HG03575 (cell line): ENCODE data around the gene KLKB1.
"Not testable (repeated sequence)": the region's sequence is repeated elsewhere in the genome, so short reads cannot be mapped to it uniquely, and the experiment has no call there.

Experiments used
- ATAC-seq: cut with Tn5 transposase; IDR thresholded peaks from one replicate; pipeline ENCODE4 v1.9.1; 2021; ENCODE audit not compliant: unreplicated experiment, insufficient number of reproducible peaks, low FRiP score; ENCODE audit errors: extremely low read depth

Gene KLKB1

DNA sequence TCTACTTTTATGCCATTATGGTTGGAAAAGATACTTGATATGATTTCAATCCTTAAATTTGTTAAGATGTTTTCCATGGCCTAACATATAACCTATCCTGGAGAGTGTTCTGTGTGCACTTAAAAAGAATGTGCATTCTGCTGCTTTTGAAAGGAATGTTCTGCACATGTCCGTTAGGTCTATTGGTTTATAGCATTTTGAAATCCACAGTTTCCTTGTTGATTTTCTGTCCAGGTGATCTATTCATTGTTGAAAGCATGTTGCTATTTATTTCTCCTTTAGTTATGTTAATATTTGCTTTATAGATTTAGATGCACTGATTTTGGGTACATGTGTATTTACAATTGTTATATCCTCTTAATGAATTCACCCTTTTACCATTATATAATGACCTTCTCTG lies 5.7 kb upstream of the KLKB1 start:
- no peak for ATAC-seq

DNA sequence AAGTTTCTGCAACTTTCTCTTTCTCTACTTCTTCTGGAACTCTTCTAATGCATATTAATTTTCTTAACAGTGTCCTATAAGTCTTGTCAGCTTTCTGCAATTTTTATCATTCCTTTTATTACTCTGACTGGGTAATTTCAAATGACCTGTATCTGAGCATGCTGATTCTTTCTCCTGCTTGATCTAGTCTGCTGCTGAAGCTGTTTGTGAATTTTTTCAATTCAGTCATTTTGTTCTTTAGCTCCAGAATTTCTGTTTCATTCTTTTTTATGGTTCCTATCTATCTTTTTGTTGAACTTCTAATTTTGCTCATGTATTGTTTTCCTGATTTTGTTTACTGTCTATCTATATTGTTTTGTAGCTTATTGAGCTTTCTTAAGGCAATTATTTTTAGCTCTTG lies 1.5 kb upstream of the KLKB1 start:
- ATAC-seq, result no peak

DNA sequence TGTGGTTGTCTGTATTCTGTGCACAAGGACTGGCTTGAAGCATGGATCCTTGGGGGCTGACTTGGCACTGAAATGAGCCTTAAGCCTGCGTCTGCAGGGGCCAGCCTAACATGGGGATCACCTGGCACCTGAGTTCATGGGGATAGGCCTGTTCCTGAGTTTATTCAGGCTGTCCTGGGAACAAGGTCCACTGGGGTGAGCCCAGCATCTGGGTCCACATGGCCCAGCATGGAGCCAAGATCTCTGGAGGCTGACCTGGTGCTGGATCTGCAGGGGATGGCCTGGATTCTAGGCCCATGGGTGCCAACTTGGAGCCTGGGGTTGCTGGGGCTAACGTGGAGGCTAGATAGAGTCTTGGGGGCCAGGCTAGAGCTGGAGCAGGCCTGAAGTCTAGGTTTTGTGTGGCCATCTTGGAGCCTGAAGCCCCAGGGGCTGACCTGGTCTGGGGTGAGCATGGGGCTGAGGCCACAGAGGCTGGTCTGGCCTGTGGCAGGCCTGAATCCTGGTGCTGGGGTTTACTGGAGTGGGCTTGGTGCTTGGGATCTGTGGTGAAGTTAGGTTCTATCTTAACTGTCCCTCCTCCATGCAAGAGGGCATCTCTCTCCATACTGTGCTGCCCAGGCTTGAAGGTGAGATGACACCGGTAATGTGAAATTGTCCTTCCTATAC lies 652 bp upstream of the KLKB1 start:
- ATAC-seq, result no peak

DNA sequence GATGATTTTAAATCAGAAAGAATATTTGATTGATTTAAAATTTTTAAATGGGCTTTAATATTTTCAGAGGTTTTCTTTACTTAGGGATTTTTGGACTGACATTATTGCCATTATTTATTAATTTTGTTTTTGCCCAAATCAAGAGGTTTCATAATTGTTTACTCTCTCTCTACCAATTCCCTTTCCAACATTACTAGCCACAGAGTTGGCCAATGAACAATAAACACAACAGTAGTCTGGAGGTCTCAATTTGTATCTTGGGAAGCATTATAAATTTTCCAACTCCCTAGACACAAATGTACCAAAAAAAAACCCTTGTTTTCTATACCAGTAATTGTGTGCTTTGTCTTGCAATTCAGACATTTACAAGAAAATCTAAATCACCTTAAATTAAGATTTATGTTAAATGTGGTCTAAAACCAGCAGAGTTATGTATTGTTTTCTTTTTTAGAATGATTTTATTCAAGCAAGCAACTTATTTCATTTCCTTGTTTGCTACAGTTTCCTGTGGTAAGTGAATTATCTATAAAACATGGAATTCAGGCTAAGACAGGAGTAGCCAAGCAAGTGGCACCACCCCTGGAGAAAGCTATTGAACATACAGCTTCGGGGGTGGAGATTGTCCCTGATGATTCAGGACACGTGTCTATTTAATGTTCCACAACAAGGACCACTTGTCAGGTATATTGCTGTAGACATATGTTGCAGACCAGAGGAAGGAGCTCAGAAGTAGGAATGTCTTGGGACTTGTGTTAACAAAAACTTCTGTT lies 622 bp downstream of the KLKB1 start:
- ATAC-seq, result no peak

DNA sequence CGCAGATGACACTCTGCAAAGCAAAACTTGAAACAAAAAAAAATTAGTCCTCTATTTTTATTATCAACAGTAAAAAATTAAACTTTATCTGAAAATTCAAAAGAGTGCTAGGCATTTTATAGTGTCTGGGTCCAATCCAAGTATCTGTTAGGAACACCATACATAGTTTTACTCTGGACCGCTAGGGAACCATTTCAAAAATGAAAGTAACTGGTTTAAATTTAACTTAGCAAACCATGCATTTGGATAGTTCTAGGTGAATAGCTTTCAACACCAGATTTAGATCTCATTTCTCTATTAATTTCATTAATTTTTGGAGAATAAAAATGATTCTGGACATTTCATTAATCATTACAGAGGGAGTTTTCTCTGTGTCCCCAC lies 1.2 kb downstream of the KLKB1 start:
- ATAC-seq, result no peak

DNA sequence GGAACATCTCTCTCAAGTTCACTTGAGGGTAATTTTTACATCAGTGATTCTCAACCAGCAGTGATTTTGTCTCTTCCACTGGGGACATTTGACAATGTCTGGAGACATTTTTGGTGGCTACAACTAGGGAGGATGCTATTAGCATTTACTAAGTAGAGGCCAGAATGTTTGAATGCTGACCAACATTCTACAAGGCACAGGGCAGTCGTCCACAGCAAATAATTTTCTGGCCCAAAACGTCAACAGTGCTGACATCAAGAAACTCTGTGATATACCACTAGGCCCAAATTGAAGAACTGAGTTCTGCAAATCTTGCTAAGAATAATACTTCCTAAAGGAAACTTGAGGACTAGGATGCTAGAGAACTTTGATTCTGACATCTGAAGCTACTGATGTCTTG lies 7.1 kb downstream of the KLKB1 start:
- no peak for ATAC-seq

DNA sequence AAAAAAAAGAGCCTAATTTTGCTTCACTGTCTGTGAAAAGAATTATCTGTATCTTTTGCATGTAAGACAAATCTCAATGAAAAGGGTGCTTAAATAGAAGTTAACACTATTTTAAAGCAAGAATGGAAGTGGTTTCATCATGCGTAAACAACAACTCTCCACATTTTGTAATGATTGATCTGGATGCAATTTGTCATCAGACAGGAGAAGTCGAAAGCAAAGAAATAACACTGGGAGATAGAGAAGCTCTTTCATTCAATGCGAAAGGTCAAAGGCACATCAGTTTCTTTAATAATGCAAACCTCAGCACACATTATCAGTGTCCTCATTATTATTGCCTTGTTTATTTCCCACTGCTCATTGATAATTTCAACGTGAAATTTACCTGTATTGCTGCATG lies 8.8 kb downstream of the KLKB1 start:
- no peak for ATAC-seq

DNA sequence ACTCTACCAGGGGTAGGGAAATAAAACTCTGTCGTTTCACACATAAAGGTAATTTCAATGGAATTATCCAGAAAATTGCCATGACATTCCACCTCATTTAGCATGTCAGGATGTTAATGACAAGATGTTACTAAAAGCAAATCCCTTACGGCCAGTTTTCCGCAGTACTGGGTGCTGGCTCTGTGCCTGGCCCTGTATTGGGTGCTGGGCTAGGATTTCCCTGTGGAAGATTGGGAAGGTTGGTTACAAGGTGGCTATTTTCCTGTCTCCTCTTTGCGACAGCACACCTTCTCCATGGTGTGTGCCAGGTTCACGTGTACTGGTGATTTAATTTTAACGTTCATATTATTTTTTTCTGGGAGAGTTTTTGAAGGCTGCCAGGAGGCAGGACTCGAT lies 13.1 kb downstream of the KLKB1 start:
- ATAC-seq, result no peak

DNA sequence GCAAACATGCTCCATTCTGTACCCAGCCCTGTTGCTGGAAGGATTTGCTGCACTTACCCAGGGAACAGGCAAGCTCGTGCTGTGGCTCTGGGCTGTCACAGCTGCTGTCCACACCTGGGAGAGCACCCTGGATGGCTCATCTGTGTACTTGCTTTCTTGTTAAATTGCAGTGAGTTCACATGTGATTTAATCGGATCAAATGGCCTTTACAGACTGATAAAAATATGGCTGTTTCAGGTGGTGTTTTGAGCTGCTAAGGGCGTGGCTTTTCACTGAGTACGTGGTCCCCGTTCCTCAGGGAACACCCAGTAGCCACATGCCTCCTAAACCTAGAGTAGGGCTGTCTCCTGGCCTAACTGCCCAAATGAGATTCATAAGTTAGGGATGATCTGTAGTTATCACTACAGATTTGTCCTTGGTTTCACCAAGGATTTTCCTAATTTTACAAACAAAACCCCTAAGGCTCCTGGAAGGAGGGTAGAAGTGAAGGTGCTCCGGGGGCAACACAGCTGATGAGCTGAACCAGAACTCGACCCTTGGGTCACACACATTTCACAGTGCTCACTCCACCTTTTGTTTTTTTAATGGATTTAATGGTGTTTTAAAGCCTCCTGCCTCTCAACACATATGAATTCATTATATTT lies 13.7 kb downstream of the KLKB1 start:
- no peak for ATAC-seq

DNA sequence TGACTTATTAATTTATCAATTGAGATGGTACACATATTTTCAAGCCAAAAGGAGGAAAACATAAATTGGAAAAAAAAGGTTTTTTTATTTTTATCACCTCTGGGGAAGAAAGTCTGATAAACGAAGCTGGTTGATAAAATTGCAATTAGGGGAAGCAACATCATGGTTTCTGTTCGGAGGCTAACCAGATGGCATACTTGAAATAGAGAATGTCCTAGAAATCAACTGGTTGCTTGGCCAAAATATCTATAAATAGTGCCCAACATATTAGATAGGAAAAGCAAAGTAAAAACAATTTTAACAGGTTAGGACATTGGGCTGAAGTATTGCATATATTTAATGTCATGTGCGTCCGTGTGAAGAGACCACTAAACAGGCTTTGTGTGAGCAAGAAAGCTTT lies 14.3 kb downstream of the KLKB1 start:
- ATAC-seq, result no peak

DNA sequence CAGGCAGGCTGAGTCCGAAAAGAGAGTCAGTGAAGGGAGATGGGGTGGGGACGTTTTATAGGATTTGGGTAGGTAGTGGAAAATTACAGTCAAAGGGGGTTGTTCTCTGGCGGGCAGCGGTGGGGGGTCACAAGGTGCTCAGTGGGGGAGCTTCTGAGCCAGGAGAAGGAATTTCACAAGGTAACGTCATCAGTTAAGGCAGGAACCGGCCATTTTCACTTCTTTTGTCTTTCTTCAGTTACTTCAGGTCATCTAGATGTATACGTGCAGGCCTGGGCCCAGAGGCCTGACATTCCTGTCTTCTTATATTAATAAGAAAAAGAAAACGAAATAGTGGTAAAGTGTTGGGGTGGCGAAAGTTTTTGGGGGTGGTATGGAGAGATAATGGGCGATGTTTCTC lies 14.7 kb downstream of the KLKB1 start:
- not testable (repeated sequence) for ATAC-seq

DNA sequence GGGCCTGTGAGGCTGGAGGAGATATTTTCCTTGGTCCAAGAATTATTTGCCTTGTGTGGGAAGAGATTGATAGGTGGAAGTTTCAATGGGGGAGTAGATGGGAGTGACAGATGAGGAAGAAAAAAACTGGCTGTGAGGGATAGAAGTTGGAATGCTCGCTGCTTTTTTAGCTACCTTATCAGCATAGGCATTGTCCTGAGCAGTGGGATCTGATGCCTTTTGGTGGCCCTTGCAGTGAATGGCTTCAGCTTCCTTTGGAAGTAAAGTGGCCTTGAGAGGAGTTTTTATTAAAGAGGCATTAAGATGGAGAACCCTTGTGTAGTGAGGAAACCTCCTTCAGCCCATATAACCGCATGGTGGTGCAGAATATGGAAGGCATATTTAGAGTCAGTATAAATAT lies 16.0 kb downstream of the KLKB1 start:
- no peak for ATAC-seq

DNA sequence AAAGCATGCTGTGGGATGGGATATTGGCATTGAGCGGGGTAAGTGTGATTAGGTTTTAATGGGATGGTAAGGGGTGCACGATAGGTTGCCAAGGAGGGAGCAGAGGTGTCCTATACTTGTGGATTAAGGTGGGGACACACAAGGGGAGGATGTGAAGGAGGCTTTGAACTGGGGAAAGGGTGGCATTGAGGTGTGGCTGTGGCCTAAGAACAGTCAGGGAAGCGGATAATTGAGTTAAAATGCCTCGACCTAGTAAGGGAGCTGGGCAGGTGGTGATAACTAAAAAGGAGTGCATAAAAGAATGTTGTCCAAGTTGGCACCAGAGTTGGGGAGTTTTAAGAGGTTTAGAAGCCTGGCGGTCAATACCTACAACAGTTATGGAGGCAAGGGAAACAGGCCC lies 17.5 kb downstream of the KLKB1 start:
- no peak for ATAC-seq

DNA sequence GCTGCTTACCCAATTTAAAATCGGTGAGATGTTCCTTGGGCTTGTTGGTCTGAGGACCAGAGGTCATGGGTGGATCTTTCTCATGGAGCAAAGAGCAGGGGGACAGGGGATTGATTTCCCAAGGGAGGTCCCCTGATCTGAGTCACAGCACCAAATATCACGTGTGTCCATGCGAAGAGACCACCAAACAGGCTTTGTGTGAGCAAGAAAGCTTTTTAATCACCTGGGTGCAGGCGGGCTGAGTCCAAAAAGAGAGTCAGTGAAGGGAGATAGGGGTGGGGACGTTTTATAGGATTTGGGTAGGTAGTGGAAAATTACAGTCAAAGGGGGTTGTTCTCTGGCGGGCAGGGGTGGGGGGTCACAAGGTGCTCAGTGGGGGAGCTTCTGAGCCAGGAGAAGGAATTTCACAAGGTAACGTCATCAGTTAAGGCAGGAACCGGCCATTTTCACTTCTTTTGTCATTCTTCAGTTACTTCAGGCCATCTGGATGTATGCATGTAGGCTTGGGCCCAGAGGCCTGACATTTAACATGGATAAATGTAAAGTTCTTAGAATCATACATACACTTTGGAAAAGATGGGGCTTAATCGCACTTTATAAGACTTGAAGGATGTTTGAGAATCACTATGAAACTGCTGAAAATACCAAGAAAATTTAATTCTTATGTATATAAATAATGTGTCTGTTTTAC lies 19.9 kb downstream of the KLKB1 start:
- ATAC-seq, result not testable (repeated sequence)

DNA sequence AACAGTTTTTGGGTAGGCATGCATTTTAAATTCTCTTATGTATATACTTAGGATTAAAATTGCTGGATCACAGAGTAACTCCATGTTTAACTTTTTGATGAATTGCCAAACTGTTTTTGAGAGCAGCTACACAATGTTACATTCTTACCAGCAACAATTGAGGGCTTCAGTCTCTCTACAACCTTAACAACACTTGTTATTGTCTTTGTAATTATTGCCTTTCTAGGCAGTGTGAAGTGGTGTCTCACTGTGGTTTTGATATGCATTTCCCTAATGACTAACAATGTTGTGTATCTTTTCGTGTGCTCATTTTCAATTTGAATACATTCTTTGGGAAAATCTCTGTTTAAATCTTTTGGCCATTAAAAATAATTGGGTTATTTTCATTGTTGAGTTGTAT lies 21.3 kb downstream of the KLKB1 start:
- no peak for ATAC-seq

DNA sequence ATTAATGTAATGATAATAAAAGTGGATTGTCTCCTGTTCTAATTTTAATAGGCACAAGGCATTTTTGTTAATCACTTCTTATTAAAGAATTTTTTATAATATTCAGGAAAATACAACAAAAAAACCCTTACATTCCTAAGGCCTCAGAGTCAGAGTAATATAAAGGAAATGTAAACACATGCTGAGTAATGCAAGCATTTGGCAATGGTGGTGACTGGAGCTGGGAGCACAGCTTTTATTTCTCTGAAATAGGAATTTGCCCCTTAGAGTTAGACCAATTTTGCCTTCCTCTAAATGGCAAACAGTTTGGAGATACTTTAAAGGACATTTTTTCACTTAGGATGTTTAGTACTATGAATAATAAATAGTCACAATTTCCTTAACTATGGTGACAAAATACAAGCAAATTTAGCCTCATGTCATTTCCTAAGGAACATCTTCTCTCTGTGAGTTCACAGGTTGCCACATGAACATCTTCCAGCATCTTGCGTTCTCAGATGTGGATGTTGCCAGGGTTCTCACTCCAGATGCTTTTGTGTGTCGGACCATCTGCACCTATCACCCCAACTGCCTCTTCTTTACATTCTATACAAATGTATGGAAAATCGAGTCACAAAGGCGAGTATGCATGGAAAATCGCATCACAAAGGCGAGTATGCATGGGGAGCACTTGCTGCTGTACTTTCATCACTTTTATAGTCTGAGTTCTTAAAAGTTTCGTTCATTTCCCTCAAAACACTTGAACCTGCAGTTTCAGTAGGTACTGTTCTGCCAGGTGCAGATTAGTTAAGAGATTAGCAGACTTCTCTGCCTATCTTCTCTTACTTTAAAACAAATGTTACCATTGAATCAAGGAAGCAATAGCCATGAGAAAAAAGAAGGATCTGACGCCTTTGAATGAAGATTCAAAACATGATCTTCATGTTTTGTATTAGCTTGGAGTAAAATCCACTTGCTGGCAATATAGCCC lies 22.8 kb downstream of the KLKB1 start:
- no peak for ATAC-seq

DNA sequence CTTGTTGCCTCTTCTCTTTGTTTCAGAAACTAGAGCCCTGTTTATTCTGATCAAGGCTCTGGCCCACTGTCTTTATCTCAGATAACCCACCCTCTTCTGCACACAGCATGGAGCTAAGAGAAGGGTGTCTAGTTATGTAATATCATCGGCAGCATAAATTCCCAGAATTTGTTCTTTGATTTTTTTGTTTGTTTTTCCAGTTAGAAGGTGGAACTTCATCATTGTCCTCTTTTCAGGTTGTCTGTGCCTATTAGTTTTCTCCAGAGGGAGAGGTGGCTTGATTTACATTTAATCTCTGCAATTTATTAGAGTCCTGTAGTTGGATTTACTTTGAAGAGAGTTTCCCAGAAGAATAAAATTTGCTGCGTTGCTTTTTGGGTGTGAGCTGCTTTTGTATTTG lies 23.5 kb downstream of the KLKB1 start:
- ATAC-seq, result no peak

DNA sequence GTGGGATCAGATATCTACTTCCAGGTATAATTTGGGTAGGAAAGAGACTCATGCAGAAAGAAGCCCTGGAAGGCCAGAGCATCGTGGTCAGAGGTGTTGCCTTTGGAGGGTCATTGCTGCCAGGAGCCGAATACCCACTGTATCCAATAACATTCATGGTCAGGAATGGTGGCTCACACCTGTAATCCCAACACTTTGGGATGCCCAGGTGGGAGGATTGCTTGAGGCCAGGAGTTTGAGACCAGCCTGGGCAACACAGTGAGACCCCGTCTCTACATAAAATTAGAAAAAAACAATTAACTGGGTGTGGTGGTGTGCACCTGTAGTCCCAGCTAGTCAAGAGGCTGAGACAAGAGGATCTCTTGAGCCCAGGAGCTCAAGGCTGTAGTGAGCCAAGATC lies 27.8 kb downstream of the KLKB1 start:
- no peak for ATAC-seq
